Measurements from ENCODE around the gene NOP56.

Gene NOP56, protein sequence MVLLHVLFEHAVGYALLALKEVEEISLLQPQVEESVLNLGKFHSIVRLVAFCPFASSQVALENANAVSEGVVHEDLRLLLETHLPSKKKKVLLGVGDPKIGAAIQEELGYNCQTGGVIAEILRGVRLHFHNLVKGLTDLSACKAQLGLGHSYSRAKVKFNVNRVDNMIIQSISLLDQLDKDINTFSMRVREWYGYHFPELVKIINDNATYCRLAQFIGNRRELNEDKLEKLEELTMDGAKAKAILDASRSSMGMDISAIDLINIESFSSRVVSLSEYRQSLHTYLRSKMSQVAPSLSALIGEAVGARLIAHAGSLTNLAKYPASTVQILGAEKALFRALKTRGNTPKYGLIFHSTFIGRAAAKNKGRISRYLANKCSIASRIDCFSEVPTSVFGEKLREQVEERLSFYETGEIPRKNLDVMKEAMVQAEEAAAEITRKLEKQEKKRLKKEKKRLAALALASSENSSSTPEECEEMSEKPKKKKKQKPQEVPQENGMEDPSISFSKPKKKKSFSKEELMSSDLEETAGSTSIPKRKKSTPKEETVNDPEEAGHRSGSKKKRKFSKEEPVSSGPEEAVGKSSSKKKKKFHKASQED

DNA sequence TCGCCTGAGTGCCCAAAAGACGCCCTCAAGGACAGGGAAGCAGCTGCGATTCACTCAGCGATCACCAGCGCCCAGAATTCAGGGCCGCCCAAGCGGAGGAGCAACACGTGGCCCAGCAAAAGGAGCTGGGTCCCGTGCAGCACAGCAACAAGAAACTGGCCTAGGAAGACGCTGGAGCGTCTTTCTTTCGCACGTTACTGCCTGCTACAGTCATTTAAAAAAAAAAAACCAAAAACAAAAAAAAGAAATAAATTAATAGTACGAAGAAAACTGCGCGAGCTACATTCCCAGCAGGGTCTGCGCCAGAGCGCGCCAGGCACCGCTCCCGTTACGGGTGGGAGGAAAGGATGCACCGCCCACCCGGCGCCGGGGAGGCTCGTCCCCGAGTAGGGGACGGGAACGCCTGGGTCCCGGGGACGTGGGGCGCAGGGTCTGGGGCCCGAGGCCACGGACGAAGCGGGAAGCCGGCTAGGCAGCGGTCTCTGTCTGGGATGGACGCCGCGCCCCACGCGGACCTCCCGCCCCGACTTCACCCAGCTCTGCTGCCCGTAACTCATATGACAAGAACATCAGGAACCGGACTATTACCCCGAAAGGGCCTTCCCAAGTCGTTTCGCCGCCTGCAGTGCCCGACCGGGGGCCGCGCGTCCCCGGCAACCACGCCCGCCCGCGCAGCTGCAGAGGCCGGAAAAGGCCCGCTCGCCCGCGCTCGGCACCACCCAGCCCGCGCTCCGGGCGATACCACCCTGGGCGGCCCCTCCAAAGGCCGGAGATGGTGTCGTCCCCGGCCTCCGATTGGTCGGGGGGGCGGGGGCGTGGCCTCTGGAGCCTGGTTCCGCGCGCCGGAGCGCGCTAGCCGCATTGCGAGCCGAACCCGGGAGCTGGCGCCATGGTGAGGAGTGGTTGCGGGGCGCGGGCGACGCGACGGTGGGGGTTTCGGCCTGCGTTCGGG lies at the start of gene NOP56:
Gene NOP56, plus strand, starts transcription at position 861 of the 952 bp plus-strand sequence. Its CDS starts 29 bp downstream, at position 890.
- peak; percentile 86 to 97 for DNase-seq

DNA sequence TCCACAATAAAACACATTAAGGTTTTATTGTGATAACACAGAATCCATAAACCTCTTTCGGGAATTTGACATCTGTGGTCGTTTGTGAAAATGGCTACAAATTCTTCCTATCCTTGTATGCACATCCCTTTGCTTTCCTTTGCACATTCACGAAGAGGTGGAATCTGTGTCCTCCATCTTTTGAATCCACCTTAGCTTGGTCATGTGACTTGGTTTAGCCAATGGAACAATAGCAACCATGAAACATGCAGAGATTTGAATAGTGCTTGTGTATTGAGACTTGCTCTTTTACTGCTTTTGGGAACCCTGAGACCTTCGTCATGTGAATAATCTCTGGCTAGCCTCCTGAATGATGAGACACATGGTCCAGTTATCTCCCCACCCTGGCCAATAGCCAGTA lies 49.7 kb upstream of the NOP56 start:
- DNase-seq: no peak

DNA sequence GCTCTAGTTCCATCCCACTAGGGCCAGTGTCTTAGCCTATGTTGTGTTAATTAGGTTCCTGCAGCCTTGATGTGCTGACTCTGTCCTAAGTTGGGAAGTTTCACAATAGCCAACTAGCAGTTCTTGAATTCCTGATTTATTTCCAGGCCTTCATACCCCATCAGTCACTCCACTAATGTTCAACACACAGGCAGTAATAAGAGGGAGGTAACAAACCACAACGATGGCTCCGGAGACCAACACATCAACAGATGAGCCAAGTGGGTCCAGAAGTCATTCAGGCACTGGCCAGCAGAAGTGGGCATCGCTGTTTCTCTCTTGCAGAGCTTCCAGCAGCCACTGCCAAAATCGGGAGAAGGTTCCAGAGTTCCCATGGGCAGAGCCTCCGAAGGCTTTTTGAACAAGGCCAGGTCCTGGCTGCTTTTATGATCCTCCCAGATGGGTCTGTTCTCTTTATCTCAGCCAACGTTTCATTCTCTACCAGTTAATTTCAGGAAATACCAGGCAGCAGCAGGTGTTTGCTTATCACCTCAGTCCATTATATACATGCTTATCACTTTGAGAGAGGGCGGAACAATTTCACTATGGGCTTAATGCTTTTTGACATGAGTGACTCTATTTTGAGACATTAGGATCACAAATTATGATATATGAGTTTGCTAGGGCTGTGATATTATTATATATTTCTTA lies 48.5 kb upstream of the NOP56 start:
- no peak for DNase-seq

DNA sequence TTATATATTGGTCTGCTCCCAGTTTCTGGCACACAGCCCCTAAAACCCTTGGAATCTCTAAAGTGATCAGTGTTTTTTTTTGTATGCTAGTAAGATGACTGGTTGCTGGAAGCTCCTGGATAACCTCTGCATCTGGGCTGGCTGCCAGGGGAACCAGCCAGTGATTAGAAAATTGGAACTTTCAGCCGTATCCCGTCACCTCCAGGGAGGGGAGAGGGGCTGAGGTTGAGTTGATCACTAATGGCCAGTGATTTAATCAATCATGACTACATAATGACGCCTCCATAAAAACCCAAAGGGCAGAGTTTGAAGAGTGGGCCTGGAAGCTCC lies 48.0 kb upstream of the NOP56 start:
- DNase-seq: no peak

DNA sequence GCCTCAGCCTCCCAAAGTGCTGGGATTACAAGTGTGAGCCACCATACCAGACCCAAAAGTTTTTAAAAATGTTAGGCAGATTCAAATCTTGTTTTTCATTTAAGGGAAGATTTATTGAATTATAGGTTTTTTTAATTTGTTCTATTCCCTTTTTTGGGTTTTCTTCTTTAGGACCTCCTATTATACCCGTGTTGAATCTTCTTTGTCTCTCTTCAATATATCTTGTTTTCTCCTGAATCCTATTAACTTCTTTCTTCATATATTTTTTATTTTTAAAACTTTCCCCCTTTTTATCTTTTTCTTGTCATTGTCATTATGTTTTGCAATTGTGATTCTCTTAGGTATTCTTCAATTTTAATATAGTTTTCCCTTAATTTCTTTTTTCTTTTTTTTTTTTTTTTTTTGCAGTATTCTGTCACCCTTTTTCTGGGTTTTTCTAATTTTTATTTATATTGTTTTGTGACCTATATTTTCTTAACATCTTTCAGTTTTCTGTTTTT lies 45.9 kb upstream of the NOP56 start:
- DNase-seq: no peak

DNA sequence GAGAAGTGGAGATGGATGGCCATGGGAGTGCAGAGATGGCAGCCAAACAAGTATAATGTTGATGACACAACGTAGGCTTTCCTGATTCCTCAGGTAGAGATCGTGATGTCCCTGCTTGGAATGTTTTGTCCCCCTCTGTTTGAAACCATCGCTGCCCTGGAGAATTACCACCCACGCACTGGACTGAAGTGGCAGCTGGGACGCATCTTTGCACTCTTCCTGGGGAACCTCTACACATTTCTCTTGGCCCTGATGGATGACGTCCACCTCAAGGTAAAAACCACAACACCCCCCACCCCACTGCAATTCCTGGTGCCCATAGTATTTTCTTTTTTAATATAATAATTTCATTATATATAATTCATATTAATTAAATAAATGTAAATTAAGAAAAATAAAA lies 42.1 kb upstream of the NOP56 start:
- no peak for DNase-seq

DNA sequence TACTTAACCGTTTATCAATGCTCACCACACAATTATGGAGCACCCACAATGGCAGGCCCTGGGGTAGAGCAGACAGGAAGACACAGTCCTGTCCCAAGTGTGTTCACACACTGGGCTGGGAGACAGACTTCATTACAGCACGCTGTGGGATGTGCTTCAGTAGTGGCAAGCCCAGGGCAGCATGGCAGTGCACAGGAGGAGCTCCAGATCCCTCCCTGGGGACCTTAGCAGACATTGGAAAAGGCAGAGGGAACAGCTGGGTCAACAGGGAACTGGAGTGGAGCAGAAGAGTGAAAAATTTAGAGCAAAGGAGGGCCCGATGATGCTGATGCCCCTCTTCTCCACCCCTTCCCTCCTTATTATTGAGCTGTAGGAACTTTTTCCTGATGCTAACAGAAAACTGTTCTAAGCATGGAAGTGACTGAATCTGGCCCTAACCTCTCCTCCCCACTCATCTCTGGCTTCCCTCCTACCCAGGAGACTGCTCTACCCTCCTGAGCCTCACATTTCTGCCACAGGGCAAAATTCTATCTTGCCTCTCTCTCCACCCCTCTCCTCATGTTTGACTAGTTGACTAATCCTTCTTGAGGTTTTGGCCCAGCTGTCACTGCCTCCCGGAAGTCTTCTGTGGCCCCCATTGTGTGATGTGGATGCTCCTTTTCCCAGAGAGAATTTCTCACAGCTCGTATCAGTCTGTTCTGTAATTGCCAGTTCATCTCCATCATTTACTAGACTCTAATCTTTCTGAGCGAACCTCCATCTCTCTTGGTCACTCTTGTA lies 41.3 kb upstream of the NOP56 start:
- peak; percentile 27 to 67 for DNase-seq

DNA sequence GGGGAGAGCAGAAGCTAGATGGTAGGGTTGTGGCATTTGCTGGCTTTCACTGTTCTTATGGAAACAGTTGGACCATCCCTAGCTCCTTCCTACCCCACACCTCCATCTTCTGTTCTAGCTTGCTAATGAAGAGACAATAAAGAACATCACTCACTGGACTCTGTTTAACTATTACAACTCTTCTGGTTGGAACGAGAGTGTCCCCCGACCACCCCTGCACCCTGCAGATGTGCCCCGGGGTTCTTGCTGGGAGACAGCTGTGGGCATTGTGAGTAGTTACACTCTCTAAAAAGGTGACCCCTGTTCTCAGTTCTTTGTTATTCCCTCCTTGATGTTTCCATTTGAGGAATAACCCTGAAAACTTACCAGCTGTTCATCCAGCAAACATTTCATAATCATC lies 40.4 kb upstream of the NOP56 start:
- DNase-seq: no peak

DNA sequence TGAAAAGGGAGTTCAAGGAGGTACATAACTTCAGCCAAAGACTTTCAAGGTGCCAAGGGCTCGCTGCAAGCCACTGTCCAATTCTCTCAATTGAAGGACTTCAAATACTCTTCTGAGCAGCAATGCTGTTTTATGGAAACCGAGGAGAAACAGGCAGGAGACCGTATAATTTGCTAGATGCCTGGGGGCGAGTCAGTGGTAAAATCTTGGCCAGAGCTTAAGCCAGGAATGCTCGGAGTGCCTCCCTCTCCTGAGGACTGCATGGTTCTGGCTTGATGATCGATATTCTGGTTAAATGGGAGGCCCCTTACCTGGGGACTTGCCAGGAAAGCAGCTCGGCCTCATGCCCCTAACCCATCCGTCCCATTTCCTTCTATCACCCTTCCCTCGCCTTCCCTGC lies 35.8 kb upstream of the NOP56 start:
- no peak for DNase-seq

DNA sequence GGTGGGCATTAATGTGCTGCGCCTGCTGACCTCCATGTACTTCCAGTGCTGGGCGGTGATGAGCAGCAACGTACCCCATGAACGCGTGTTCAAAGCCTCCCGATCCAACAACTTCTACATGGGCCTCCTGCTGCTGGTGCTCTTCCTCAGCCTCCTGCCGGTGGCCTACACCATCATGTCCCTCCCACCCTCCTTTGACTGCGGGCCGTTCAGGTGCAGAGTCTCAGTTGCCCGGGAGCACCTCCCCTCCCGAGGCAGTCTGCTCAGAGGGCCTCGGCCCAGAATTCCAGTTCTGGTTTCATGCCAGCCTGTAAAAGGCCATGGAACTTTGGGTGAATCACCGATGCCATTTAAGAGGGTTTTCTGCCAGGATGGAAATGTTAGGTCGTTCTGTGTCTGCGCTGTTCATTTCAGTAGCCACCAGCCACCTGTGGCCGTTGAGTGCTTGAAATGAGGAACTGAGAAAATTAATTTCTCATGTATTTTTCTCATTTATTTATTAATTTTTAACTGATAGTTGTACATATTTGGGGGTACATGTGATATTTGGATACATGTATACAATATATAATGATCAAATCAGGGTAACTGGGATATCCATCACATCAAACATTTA lies 35.2 kb upstream of the NOP56 start:
- no peak for DNase-seq

DNA sequence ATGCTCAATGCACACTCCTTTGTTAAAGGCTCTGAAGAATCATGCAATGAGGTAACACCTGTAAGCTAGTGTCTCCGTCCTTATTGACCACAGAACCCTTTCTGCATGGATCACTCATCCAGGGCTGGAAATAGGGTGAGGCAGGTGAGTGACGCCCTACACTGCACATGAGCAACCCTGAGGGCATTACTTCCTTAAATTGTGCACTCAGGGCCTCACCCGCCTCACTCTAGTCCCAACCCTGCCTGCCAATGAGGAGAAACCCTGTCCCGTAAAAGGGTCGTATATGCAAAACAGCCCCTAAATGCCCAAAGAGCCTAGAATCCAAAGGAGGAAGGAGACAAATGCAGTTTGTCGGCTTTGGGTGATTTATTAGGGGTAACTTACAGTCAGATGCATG lies 33.6 kb upstream of the NOP56 start:
- peak; percentile 18 to 28 for DNase-seq

DNA sequence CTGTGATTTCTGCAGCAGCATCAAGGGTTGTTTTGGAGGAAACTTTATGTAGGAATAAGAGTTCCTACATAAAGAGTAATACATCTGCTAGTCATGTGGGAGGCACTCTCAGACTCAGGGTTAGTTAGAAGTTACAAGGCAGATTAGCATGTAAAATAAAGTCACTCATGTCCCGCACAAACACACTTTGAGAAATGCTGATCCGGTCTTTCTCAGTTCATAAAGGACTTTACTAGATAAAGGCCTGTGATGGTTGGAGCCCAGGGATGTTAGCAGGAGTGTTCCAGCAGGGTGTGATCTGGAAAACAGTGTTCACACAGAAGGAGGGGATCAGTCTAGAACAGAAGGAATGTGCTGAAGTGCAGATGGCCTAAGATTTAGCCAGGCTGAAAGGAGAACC lies 33.1 kb upstream of the NOP56 start:
- no peak for DNase-seq

DNA sequence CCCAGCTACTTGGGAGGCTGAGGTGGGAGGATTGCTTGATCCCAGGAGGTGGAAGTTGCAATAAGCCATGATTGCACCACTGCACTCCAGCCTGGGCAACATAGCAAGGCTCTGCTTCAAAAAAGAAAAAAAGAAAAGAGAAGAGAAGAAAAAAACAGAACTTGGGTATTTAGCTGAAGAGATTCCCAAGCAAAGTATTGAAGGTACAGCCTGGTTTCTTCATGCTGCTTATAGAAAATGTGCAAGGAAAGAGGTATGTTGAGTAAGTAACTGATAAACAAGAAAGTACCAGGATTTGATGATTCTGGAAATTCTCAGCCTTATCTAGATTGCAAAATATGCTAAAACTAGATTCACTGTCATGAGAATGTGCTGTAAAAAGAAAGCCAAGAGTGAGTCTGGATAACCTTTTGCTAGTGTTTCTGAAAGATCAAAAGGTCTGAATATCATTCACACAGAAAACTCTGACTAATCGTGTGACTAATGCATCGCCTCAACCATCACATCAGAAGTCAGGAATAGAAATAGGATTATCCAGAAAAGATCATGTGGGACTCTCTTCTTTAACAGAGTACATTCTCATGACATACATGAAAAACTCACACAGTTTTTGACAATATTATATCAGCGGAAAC lies 32.4 kb upstream of the NOP56 start:
- DNase-seq: no peak

DNA sequence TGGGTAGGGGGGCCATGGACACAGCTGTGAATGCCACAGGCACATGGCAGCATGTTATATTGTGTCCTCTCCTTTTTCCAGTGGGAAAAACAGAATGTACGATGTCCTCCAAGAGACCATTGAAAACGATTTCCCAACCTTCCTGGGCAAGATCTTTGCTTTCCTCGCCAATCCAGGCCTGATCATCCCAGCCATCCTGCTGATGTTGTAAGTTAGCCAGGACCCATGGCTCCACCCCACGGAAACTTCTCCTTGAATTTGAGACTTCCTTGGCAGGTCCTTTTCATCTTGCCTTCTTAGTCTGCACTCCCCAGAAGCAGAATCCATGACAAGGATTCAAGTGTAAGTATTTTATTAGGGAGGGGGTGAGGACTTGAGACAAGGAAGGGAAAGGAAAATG lies 28.2 kb upstream of the NOP56 start:
- DNase-seq: no peak

DNA sequence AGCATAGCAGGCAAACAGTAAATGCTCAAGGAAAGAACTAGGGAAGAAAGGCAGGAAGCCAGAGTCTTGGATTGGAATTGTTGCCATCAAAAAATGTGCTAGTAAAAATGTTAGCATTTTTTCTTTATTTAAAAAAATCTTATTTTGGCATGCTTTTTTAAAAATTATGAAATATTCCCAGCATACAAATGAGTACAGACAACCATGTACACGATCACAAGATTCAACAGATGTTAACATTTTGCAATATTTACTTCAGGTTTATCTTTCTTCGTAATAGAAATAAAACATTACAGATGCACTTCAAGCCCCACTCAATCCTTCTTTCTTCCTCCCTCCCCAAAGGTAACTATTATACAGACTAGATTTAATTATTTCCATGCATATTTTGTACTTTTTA lies 27.4 kb upstream of the NOP56 start:
- DNase-seq: no peak

DNA sequence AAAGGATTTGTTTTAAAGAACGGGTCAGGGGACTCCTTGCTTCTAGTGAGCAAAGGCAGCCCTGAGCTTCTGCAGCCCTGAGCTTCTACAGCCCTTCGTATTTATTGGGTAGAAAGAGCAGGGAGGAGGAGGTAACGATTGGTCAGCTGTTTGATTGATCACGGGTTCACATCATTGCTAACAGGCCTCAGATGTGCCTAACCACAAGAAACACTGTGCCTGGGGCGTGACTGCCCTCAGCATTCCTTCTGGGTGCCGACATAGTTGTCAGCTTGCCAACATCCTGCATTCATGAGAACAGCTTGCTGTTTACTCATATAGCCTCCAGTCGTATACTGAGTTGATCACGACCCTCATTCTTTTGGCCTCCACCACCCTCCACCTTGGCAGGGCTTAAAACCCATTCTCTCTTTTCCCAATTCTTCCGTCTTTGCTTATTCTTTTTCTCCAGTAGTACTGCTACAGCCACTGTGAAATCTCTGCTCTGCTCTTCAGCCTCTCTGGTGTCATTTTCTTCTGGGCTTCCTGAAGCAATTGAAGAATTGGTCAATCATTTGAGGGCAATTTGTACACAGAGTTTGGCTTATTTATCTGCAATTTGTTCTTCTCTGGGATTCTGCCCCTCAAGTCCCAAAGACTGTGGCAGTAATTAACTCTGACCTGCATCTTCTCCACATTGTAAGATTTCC lies 25.4 kb upstream of the NOP56 start:
- DNase-seq: no peak

DNA sequence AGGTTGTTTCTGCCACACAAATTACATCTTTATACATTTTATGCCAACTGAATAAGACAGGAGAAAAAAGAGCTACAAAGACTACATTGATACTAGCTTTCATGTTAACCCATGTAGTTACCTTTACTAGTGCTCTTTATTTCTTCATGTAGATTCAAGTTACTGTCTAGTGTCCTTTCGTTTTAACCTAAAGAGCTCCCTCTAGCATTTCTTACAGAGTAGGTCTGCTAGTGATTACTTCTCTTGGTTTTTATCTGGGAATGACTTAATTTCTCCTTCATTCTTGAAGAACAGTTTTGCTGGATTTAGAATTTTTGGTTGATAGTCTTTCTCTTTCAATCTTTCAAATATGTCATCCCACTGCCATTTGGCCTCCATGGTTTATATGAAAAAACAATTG lies 21.2 kb upstream of the NOP56 start:
- peak; percentile 31 to 33 for DNase-seq

DNA sequence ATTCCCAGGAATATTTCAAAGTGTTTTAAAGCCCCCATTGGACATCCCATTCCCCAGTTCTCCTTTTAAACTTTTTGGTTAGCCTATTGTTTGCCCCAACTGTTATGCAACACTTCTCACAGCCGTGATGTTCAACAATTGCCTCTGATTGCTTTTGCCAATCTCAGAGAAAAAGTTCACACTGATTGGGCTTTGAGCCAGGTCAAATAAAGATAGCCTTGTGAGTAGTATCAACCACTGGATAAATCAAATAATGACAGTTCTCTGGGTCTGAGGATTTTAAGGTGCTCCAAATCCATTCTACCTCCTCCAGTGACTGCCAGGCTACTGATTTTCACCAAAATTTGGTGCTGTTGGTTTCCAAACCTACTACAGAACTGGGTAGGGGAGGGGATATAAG lies 19.1 kb upstream of the NOP56 start:
- no peak for DNase-seq

DNA sequence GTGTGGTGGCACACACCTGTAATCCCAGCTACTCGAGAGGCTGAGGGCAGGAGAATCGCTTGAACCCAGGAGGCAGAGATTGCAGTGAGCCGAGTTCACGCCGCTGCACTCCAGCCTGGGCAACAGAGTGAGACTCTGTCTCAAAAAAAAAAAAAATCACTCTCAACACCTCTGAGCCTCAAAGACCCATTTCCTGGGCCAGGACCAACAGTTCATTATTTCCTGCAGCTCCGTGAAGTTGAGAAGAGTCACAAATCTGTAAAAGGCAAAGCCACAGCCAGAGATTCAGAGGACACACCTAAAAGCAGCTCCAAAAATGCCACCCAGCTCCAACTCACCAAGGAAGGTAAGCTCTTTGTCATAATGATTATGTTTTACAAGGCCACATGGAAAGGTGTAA lies 15.2 kb upstream of the NOP56 start:
- DNase-seq: no peak

DNA sequence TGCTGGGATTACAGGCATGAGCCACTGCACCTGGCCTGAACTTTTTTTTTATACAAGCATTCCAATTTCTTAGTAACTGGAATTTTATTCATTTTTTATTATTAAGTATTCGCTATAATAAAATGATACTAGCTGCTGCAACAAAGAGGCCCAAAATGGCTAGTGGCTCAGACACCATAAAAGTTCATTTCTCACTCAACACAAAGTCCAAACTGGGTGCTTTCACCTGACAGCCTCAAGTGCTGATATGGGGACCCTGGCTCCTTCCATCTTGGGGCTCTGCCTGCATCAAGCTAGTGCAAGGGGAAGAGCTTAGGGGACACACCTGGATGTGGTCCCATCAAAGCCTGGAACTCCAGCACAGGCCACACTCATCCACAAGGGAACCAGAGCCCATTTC lies 12.2 kb upstream of the NOP56 start:
- DNase-seq: no peak

DNA sequence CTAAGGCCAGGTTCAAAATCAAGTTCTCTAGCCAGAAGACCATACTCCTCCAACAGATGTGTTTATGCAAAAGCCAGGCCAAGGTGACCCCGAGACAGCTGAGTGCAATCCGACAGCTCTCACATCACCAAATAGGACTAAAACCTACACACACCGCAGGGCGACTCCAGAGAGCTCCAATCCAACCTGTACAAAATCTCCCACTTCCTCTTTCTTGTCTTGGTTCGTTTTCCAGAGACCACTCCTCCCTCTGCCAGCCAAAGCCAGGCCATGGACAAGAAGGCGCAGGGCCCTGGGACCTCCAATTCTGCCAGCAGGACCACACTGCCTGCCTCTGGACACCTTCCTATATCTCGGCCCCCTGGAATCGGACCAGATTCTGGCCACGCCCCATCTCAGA lies 11.5 kb upstream of the NOP56 start:
- DNase-seq: no peak

All from NCI-H526 (cell line).